ENCODE data around the gene APPBP2.

The APPBP2 gene

DNA sequence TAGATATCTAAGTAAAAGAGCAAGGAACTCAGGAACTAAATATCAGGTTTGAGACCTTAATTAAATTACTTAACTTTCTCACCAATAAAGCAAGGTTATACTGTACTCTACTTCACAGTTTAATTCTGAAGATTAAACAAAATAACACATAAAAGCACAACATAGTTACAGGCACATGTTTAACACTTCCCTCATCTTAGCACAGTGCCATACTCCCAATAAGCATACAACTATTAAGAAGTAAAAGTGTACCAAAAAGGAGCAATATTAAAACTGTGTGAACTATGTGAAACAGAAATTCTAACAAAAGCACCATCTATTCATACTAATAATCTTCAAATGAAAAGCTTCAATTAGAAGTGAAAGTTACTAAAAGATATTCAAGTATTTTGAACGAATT lies 2.2 kb downstream of the APPBP2 start:
- TF ChIP-seq SIN3A (IDR thresholded peaks at IDR 0.05; ENCODE audit: borderline replicate concordance, insufficient read depth, low read length), result no peak
- TF ChIP-seq, protein P1, sequence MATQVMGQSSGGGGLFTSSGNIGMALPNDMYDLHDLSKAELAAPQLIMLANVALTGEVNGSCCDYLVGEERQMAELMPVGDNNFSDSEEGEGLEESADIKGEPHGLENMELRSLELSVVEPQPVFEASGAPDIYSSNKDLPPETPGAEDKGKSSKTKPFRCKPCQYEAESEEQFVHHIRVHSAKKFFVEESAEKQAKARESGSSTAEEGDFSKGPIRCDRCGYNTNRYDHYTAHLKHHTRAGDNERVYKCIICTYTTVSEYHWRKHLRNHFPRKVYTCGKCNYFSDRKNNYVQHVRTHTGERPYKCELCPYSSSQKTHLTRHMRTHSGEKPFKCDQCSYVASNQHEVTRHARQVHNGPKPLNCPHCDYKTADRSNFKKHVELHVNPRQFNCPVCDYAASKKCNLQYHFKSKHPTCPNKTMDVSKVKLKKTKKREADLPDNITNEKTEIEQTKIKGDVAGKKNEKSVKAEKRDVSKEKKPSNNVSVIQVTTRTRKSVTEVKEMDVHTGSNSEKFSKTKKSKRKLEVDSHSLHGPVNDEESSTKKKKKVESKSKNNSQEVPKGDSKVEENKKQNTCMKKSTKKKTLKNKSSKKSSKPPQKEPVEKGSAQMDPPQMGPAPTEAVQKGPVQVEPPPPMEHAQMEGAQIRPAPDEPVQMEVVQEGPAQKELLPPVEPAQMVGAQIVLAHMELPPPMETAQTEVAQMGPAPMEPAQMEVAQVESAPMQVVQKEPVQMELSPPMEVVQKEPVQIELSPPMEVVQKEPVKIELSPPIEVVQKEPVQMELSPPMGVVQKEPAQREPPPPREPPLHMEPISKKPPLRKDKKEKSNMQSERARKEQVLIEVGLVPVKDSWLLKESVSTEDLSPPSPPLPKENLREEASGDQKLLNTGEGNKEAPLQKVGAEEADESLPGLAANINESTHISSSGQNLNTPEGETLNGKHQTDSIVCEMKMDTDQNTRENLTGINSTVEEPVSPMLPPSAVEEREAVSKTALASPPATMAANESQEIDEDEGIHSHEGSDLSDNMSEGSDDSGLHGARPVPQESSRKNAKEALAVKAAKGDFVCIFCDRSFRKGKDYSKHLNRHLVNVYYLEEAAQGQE (IDR thresholded peaks at IDR 0.05; ENCODE audit: insufficient read depth in 1 of 2, low read depth in 2 of 2, low read length in 2 of 2), result no peak
- TF ChIP-seq TAF1 (IDR thresholded peaks at IDR 0.05; ENCODE audit: borderline replicate concordance, insufficient read depth, low read length), result no peak
- TF ChIP-seq FOXP2 (optimal IDR thresholded peaks at IDR 0.05; ENCODE audit: borderline replicate concordance, extremely low read depth, extremely low read length, insufficient read depth), result no peak
- TF ChIP-seq POLR2AphosphoS5 (IDR thresholded peaks at IDR 0.05; ENCODE audit: low read depth, low read length), result no peak

DNA sequence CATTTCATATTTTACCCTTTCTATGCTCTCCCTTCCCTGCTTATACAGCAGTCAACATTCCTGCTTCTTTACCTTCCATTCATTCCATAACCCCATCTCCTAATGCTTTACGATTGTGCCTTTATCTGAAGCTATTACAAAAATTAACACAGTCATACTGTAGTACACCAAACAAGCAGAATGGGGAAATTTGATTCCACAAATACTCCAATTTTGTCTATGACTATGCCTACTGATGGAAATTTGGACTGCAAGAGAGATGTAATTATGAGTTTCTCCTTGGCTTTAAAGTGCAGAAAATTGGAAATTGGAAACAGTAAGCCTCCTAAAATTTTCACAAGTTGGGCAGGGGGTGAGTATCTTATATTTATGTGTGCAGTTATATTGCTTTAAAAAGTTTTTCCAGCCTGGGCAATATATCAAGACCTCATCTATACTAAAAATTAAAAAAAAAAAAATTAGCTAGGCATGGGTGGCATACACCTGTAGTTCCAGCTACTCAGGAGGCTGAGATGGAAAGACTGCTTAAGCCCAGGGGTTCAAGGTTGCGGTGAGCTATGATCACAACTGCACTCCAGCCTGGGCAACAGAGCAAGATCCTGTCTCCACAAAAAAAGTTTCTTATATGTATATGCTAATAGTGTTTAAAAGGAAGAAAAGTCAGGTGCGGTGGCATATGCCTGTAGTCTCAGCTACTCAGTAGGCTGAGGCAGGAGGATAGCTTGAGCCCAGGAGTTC lies 3.0 kb downstream of the APPBP2 start:
- TF ChIP-seq, protein P1 (IDR thresholded peaks at IDR 0.05; ENCODE audit: insufficient read depth in 1 of 2, low read depth in 2 of 2, low read length in 2 of 2), result no peak
- TF ChIP-seq FOXP2 (optimal IDR thresholded peaks at IDR 0.05; ENCODE audit: borderline replicate concordance, extremely low read depth, extremely low read length, insufficient read depth) (no peak), SIN3A (IDR thresholded peaks at IDR 0.05; ENCODE audit: borderline replicate concordance, insufficient read depth, low read length) (no peak), POLR2AphosphoS5 (IDR thresholded peaks at IDR 0.05; ENCODE audit: low read depth, low read length) (no peak), TAF1 (IDR thresholded peaks at IDR 0.05; ENCODE audit: borderline replicate concordance, insufficient read depth, low read length) (no peak)

DNA sequence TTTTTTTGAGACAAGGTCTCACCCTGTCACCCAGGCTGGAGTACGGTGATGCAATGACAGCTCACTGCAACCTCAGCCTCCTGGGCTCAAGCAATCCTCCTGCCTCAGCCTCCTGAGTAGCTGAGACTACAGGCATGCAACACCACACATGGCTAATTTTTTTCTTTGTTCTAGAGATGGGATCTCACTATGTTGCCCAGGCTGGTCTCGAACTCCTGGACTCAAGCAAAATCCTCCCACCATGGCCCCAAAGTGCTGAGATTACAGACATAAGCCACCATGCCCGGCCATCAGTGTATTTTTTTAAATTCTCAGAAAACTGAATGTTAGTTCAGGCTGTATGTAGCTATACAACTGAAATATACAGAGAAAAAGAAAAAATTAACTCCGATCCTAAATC lies 6.2 kb downstream of the APPBP2 start:
- TF ChIP-seq, protein P1 (IDR thresholded peaks at IDR 0.05; ENCODE audit: insufficient read depth in 1 of 2, low read depth in 2 of 2, low read length in 2 of 2), result no peak
- TF ChIP-seq POLR2AphosphoS5 (IDR thresholded peaks at IDR 0.05; ENCODE audit: low read depth, low read length) (no peak), SIN3A (IDR thresholded peaks at IDR 0.05; ENCODE audit: borderline replicate concordance, insufficient read depth, low read length) (no peak)

DNA sequence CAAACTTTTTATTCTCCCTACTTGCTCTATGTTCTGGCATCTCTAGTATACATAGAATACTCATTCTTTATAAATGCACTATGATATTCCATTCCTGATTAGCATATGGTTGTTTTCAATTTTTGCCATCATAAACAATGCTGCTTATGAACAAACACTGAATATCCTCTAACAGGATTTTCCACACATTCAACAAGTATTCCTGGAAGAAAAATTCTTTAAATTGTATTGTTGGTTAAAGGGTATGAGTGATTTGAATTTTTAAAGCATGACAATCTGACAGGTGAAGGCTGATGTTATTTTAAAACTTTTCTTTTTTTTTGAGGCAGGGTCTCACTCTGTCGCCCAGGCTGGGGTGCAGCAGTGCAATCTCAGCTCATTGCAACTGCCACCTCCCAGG lies 11.5 kb downstream of the APPBP2 start:
- TF ChIP-seq FOXP2 (optimal IDR thresholded peaks at IDR 0.05; ENCODE audit: borderline replicate concordance, extremely low read depth, extremely low read length, insufficient read depth) (no peak), TAF1 (IDR thresholded peaks at IDR 0.05; ENCODE audit: borderline replicate concordance, insufficient read depth, low read length) (no peak)
- TF ChIP-seq, protein P1 (IDR thresholded peaks at IDR 0.05; ENCODE audit: insufficient read depth in 1 of 2, low read depth in 2 of 2, low read length in 2 of 2), result no peak

DNA sequence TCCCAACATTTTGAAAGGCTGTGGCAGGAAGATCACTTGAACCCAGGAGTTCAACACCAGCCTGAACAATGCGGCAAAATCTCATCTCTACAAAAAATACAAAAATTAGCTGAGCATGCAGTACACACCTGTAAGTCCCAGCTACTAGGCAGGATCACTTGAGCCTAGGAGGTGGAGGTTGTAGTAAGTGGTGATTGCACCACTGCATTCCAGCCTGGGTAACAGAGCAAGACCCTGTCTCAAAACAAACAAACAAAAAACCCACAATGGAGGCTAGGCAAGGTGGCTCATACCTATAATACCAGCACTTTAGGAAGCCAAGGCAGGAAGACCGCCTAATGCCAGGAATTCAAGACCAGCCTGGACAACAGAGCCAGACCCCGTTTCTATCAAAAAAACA lies 12.0 kb downstream of the APPBP2 start:
- TF ChIP-seq TAF1 (IDR thresholded peaks at IDR 0.05; ENCODE audit: borderline replicate concordance, insufficient read depth, low read length), result no peak
- no peak for TF ChIP-seq FOXP2 (optimal IDR thresholded peaks at IDR 0.05; ENCODE audit: borderline replicate concordance, extremely low read depth, extremely low read length, insufficient read depth)
- TF ChIP-seq SIN3A (IDR thresholded peaks at IDR 0.05; ENCODE audit: borderline replicate concordance, insufficient read depth, low read length), result no peak
- no peak for TF ChIP-seq POLR2AphosphoS5 (IDR thresholded peaks at IDR 0.05; ENCODE audit: low read depth, low read length)
- TF ChIP-seq, protein P1 (IDR thresholded peaks at IDR 0.05; ENCODE audit: insufficient read depth in 1 of 2, low read depth in 2 of 2, low read length in 2 of 2), result no peak
